WTC11 (cell line): ENCODE results near the gene TNFSF15.

ENCODE experiments used
- CTCF ChIP-seq: fragments of 200-600 bp; IDR thresholded peaks from 2 replicates; pipeline ENCODE4 v1.8.0; 2022; ENCODE audit warnings: antibody characterized with exemption
- FOXJ3 ChIP-seq: sonication (generic); formaldehyde crosslinking; IDR thresholded peaks from 2 replicates; pipeline ENCODE4 v1.9.0; 2021; ENCODE audit warnings: missing genetic modification reagents, mild to moderate bottlenecking, borderline replicate concordance

- TF ChIP-seq CTCF (no peak), FOXJ3 (CRISPR knock-in tag) (no peak)
Observed at GRCh38 chr9:114787781-114788498, 17.9 kb downstream of the TNFSF15 start.
